SK-N-SH (cell line): ENCODE results near the gene PSMD9. TPM values are rescaled to one million over a fixed set of nuclear protein-coding genes. Genes with fewer than 3 reads are reported as not detected.

Experiments used
- CTCF ChIA-PET: fragments of 300-600, 350-600 bp; formaldehyde crosslinking; extraction: SDS; loops from one replicate; lab custom pipeline; 2021; lab: Yijun Ruan, JAX
- POLR2A ChIA-PET: fragments of 350-600 bp; sonication (Branson Sonifier 250); formaldehyde crosslinking; extraction: SDS; loops from one replicate; lab custom pipeline; 2020; ENCODE audit warnings: antibody characterized with exemption, inconsistent platforms; lab: Yijun Ruan, JAX
- DNase-seq: peaks from one replicate; pipeline ENCODE4 v3.0.0; 2012
- H2AFZ ChIP-seq: fragments of 200-600 bp; sonication (generic); 2 replicates; pipeline ENCODE4 v1.8.1; 2016; ENCODE audit warnings: antibody characterized with exemption, mild to moderate bottlenecking, low read depth
- H3F3A ChIP-seq: fragments of 200-600 bp; sonication (generic); replicated peaks from 2 replicates; pipeline ENCODE3; 2016; ENCODE audit warnings: antibody characterized with exemption, mild to moderate bottlenecking; ENCODE audit not compliant: insufficient read depth
- H3K27ac ChIP-seq, 2 experiments: fragments of 200-500 bp in 1 of 2; fragments of 200-600 bp in 1 of 2; sonication (Bioruptor generic) in 1 of 2; sonication (generic), shearing (Covaris generic) in 1 of 2; 2 replicates each; pipeline versions ENCODE4 v1.5.1 to v1.6.1; 2014 to 2016; ENCODE audit warnings: low read depth in 2 of 2, inconsistent platforms in 1 of 2, low read length in 1 of 2, mild to moderate bottlenecking in 1 of 2, mixed read lengths in 1 of 2
- H3K27me3 ChIP-seq: fragments of 200-600 bp; sonication (generic), shearing (Covaris generic); 2 replicates; pipeline ENCODE4 v1.6.1; 2016; ENCODE audit warnings: mixed run types; ENCODE audit not compliant: insufficient read depth
- H3K36me3 ChIP-seq, 2 experiments: fragments of 200-500 bp in 1 of 2; fragments of 200-600 bp in 1 of 2; sonication (Bioruptor generic) in 1 of 2; sonication (generic) in 1 of 2; replicated peaks in 1 of 2; 2 replicates each; pipeline versions ENCODE3 to v1.5.1; 2014 to 2016; ENCODE audit warnings: low read length in 1 of 2, mild to moderate bottlenecking in 1 of 2; ENCODE audit not compliant: insufficient read depth in 2 of 2, control insufficient read depth in 1 of 2
- H3K4me1 ChIP-seq, 2 experiments: fragments of 200-500 bp in 1 of 2; fragments of 200-600 bp in 1 of 2; sonication (Bioruptor generic) in 1 of 2; sonication (generic), shearing (Covaris generic) in 1 of 2; 2 replicates each; pipeline versions ENCODE4 v1.5.1 to v1.6.1; 2014 to 2016; ENCODE audit warnings: low read depth in 1 of 2, low read length in 1 of 2, mixed run types in 1 of 2; ENCODE audit not compliant: insufficient read depth in 2 of 2, control insufficient read depth in 1 of 2
- H3K4me2 ChIP-seq: fragments of 200-600 bp; sonication (generic), shearing (Covaris generic); 2 replicates; pipeline ENCODE4 v1.6.1; 2017; ENCODE audit warnings: mixed run types
- H3K4me3 ChIP-seq, 2 experiments: fragments of 200-500 bp in 1 of 2; fragments of 200-600 bp in 1 of 2; sonication (Bioruptor generic) in 1 of 2; sonication (generic), shearing (Covaris generic) in 1 of 2; 2 replicates each; pipeline versions ENCODE4 v1.5.1 to v1.8.1; 2014 to 2016; ENCODE audit warnings: low read depth in 2 of 2, inconsistent platforms in 1 of 2, low read length in 1 of 2, mild to moderate bottlenecking in 1 of 2, mixed read lengths in 1 of 2, moderate library complexity in 1 of 2
- H3K79me2 ChIP-seq: fragments of 200-600 bp; sonication (generic); 2 replicates; pipeline ENCODE4 v1.8.1; 2017; ENCODE audit warnings: mild to moderate bottlenecking; ENCODE audit not compliant: insufficient read depth
- H3K9ac ChIP-seq: fragments of 200-600 bp; sonication (generic); 2 replicates; pipeline ENCODE4 v1.6.1; 2017; ENCODE audit warnings: mixed run types
- H3K9me2 ChIP-seq: fragments of 200-600 bp; sonication (generic); 2 replicates; pipeline ENCODE4 v1.6.1; 2017; ENCODE audit warnings: mixed run types
- H3K9me3 ChIP-seq: fragments of 200-600 bp; sonication (generic); 2 replicates; pipeline ENCODE4 v1.6.1; 2017; ENCODE audit warnings: mixed run types, mild to moderate bottlenecking, moderate library complexity
- H4K20me1 ChIP-seq: fragments of 200-600 bp; sonication (generic); 2 replicates; pipeline ENCODE4 v1.6.1; 2017; ENCODE audit warnings: mild to moderate bottlenecking, mixed run types; ENCODE audit not compliant: insufficient read depth
- ELF1 ChIP-seq: IDR thresholded peaks from 2 replicates; pipeline ENCODE4 v1.4.0; 2012
- EZH2phosphoT487 ChIP-seq: fragments of 200-600 bp; sonication (generic); IDR thresholded peaks from 2 replicates; pipeline ENCODE4 v1.6.1; 2017; ENCODE audit warnings: low read depth, mixed run types, mild to moderate bottlenecking, antibody characterized with exemption, moderate library complexity, borderline replicate concordance
- FOSL2 ChIP-seq: IDR thresholded peaks from 2 replicates; pipeline ENCODE4 v1.4.0; 2012; ENCODE audit warnings: low read depth, mild to moderate bottlenecking, moderate library complexity, borderline replicate concordance
- GABPA ChIP-seq: IDR thresholded peaks from 2 replicates; pipeline ENCODE4 v1.4.0; 2012; ENCODE audit warnings: low read depth, mild to moderate bottlenecking
- GATA2 ChIP-seq: sonication (generic); formaldehyde crosslinking; IDR thresholded peaks from 2 replicates; pipeline ENCODE4 v1.5.0; 2020; ENCODE audit warnings: mild to moderate bottlenecking, missing genetic modification reagents
- IRF3 ChIP-seq: fragments of 150-350 bp; IDR thresholded peaks from 2 replicates; pipeline ENCODE4 v1.6.1; 2016; ENCODE audit warnings: mild to moderate bottlenecking, low read depth, low read length
- MEF2A ChIP-seq: IDR thresholded peaks from 2 replicates; pipeline ENCODE4 v1.4.0; 2012; ENCODE audit warnings: low read depth, borderline replicate concordance
- POLR2AphosphoS5 ChIP-seq: IDR thresholded peaks from 2 replicates; pipeline ENCODE4 v1.6.1; 2012; ENCODE audit warnings: low read depth, low read length
- RAD21 ChIP-seq: IDR thresholded peaks from 2 replicates; pipeline ENCODE4 v1.6.1; 2012; ENCODE audit warnings: mild to moderate bottlenecking, low read length
- RCOR1 ChIP-seq: fragments of 150-350 bp; IDR thresholded peaks from 2 replicates; pipeline ENCODE4 v1.6.1; 2017; ENCODE audit warnings: antibody characterized with exemption, low read length
- RFX5 ChIP-seq: IDR thresholded peaks from 2 replicates; pipeline ENCODE4 v1.6.1; 2012; ENCODE audit warnings: mild to moderate bottlenecking, improper control_type of control experiment, low read length
- TAF1 ChIP-seq: IDR thresholded peaks from 2 replicates; pipeline ENCODE4 v1.6.1; 2012; ENCODE audit warnings: low read depth, mild to moderate bottlenecking, low read length, moderate library complexity, borderline replicate concordance
- TCF12 ChIP-seq: IDR thresholded peaks from 2 replicates; pipeline ENCODE4 v1.4.0; 2012
- TEAD4 ChIP-seq: IDR thresholded peaks from 2 replicates; pipeline ENCODE4 v1.4.0; 2012; ENCODE audit warnings: mild to moderate bottlenecking, borderline replicate concordance; ENCODE audit not compliant: insufficient read depth
- USF1 ChIP-seq: IDR thresholded peaks from 2 replicates; pipeline ENCODE4 v1.4.0; 2012; ENCODE audit warnings: low read depth, borderline replicate concordance
- ZBTB33 ChIP-seq: IDR thresholded peaks from 2 replicates; pipeline ENCODE4 v1.4.0; 2012; ENCODE audit warnings: low read depth, borderline replicate concordance
- WGBS: methylation state at CpG from one replicate; pipeline ENCODE4 v1.1.6; 2017; ENCODE audit warnings: low lambda C conversion rate; 5-methylcytosine and 5-hydroxymethylcytosine counted together
- polyA plus RNA-seq, 3 experiments: library from polyadenylated mRNA; depleted of rRNA; stranded (reverse); fragments of >200 nt; gene quantifications; 2 replicates each; pipeline ENCODE4 v1.2.3, GENCODE V29; 2012
- TF ChIP-seq, protein P1 (sequence below): fragments of 200-600 bp; sonication (generic); IDR thresholded peaks from 2 replicates; pipeline ENCODE4 v1.6.1; 2017; ENCODE audit warnings: antibody characterized with exemption, mild to moderate bottlenecking, moderate library complexity
- TF ChIP-seq, protein P2 (sequence below): IDR thresholded peaks from 2 replicates; pipeline ENCODE4 v1.6.1; 2012; ENCODE audit warnings: mild to moderate bottlenecking, low read depth, low read length, moderate library complexity

The PSMD9 gene
- polyA plus RNA-seq, 1 of the 3 experiments (the other 2 are of a cell fraction), result 227 TPM

GRCh38 chr12:121932176-121932536, 43.6 kb downstream of the PSMD9 start (continued):
- no peak for TF ChIP-seq FOSL2

GRCh38 chr12:121932914-121933521, 44.4 kb downstream of the PSMD9 start:
- DNase-seq, result no peak
- Histone ChIP-seq H3F3A (peaks cover 3% of the 10 kb centered on the region), H3K27ac (no peak overlapping the region), H3K4me2 (no peak overlapping the region), H3K4me1 (peaks cover 0 to 1% of the 10 kb centered on the region in 2 experiments; a peak in 2 of 4 replicates), H3K9ac (no peak overlapping the region), H3K36me3 (peaks cover 0 to 17% of the 10 kb centered on the region in 2 experiments), H3K4me3 (no peak overlapping the region), H3K27me3 (no peaks in the 10 kb centered on the region), H4K20me1 (no peaks in the 10 kb centered on the region), H2AFZ (no peak overlapping the region), H3K79me2 (no peaks in the 10 kb centered on the region), H3K9me2 (no peaks in the 10 kb centered on the region), H3K9me3 (no peaks in the 10 kb centered on the region)
- WGBS, result 93% methylated on average over 4 of the region's 4 CpGs
- POLR2A ChIA-PET, result no interaction called here
- CTCF ChIA-PET, result interaction anchor here (1.5 kb wide), 1 partner anchor 250 kb away, joined by 4 read pairs; no protein-coding TSS in a partner anchor
- TF ChIP-seq GATA2 (CRISPR knock-in tag), result no peak
- TF ChIP-seq, protein P1, sequence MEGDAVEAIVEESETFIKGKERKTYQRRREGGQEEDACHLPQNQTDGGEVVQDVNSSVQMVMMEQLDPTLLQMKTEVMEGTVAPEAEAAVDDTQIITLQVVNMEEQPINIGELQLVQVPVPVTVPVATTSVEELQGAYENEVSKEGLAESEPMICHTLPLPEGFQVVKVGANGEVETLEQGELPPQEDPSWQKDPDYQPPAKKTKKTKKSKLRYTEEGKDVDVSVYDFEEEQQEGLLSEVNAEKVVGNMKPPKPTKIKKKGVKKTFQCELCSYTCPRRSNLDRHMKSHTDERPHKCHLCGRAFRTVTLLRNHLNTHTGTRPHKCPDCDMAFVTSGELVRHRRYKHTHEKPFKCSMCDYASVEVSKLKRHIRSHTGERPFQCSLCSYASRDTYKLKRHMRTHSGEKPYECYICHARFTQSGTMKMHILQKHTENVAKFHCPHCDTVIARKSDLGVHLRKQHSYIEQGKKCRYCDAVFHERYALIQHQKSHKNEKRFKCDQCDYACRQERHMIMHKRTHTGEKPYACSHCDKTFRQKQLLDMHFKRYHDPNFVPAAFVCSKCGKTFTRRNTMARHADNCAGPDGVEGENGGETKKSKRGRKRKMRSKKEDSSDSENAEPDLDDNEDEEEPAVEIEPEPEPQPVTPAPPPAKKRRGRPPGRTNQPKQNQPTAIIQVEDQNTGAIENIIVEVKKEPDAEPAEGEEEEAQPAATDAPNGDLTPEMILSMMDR, result no peak
- TF ChIP-seq TEAD4, result no peak
- TF ChIP-seq, protein P2, sequence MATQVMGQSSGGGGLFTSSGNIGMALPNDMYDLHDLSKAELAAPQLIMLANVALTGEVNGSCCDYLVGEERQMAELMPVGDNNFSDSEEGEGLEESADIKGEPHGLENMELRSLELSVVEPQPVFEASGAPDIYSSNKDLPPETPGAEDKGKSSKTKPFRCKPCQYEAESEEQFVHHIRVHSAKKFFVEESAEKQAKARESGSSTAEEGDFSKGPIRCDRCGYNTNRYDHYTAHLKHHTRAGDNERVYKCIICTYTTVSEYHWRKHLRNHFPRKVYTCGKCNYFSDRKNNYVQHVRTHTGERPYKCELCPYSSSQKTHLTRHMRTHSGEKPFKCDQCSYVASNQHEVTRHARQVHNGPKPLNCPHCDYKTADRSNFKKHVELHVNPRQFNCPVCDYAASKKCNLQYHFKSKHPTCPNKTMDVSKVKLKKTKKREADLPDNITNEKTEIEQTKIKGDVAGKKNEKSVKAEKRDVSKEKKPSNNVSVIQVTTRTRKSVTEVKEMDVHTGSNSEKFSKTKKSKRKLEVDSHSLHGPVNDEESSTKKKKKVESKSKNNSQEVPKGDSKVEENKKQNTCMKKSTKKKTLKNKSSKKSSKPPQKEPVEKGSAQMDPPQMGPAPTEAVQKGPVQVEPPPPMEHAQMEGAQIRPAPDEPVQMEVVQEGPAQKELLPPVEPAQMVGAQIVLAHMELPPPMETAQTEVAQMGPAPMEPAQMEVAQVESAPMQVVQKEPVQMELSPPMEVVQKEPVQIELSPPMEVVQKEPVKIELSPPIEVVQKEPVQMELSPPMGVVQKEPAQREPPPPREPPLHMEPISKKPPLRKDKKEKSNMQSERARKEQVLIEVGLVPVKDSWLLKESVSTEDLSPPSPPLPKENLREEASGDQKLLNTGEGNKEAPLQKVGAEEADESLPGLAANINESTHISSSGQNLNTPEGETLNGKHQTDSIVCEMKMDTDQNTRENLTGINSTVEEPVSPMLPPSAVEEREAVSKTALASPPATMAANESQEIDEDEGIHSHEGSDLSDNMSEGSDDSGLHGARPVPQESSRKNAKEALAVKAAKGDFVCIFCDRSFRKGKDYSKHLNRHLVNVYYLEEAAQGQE, result no peak
- no peak for TF ChIP-seq ELF1
- no peak for TF ChIP-seq RCOR1
- TF ChIP-seq RFX5, result no peak
- TF ChIP-seq GABPA, result no peak
- no peak for TF ChIP-seq IRF3
- no peak for TF ChIP-seq USF1
- TF ChIP-seq EZH2phosphoT487, result no peak
- no peak for TF ChIP-seq POLR2AphosphoS5
- no peak for TF ChIP-seq TCF12
- TF ChIP-seq MEF2A, result no peak
- no peak for TF ChIP-seq ZBTB33
- TF ChIP-seq RAD21, result no peak
- no peak for TF ChIP-seq TAF1
